NT2/D1 (cell line): ENCODE results near the gene ERC2.

Experiments used
- DNase-seq: peaks from one replicate; pipeline ENCODE4 v3.0.0-alpha.2; 2011; ENCODE audit warnings: low read depth, low spot score
- H3K27me3 ChIP-seq: 2 replicates; pipeline ENCODE4 v1.6.0; 2011; ENCODE audit warnings: mild to moderate bottlenecking; ENCODE audit not compliant: insufficient read length, insufficient read depth
- H3K36me3 ChIP-seq: 2 replicates; pipeline ENCODE4 v1.6.1; 2011; ENCODE audit warnings: mild to moderate bottlenecking, low read length, mixed read lengths; ENCODE audit not compliant: insufficient read depth, insufficient read length
- H3K4me1 ChIP-seq: 2 replicates; pipeline ENCODE4 v1.5.1; 2011; ENCODE audit not compliant: insufficient read depth, insufficient read length
- H3K4me3 ChIP-seq: 2 replicates; pipeline ENCODE4 v1.5.1; 2011; ENCODE audit warnings: low read depth; ENCODE audit not compliant: insufficient read length
- H3K9ac ChIP-seq: 2 replicates; pipeline ENCODE4 v1.6.0; 2011; ENCODE audit warnings: low read depth; ENCODE audit not compliant: insufficient read length
- H3K9me3 ChIP-seq: 2 replicates; pipeline ENCODE4 v1.5.1; 2011; ENCODE audit warnings: mild to moderate bottlenecking, low read length; ENCODE audit not compliant: insufficient read depth
- SUZ12 ChIP-seq: IDR thresholded peaks from 2 replicates; pipeline ENCODE4 v1.6.1; 2011; ENCODE audit not compliant: insufficient read length, insufficient read depth; ENCODE audit errors: extremely low read depth
- YY1 ChIP-seq: IDR thresholded peaks from 2 replicates; pipeline ENCODE4 v1.6.1; 2011; ENCODE audit not compliant: insufficient read length, insufficient read depth
- ZNF274 ChIP-seq: IDR thresholded peaks from 2 replicates; pipeline ENCODE4 v1.6.1; 2011; ENCODE audit warnings: mild to moderate bottlenecking, low read depth, low read length

ERC2 gene

GRCh38 chr3:55877703-55878102 is 590.6 kb downstream of the ERC2 start:
- H3K4me1 ChIP-seq, result no peaks in the 10 kb centered on the region
- H3K27me3 ChIP-seq, result no peaks in the 10 kb centered on the region
- TF ChIP-seq ZNF274 (no peak), SUZ12 (no peak), YY1 (no peak)
- H3K9ac ChIP-seq, result no peak overlapping the region
- H3K9me3 ChIP-seq, result no peaks in the 10 kb centered on the region
- DNase-seq, result no peak
- H3K4me3 ChIP-seq, result no peak overlapping the region
- H3K36me3 ChIP-seq, result no peaks in the 10 kb centered on the region

- no peak for TF ChIP-seq SUZ12
- TF ChIP-seq YY1, result no peak
- TF ChIP-seq ZNF274, result no peak
- H3K36me3 ChIP-seq, result no peaks in the 10 kb centered on the region
- no peaks in the 10 kb centered on the region for H3K4me1 ChIP-seq
- H3K9ac ChIP-seq, result no peak overlapping the region
- DNase-seq, result no peak
- no peaks in the 10 kb centered on the region for H3K9me3 ChIP-seq
- H3K4me3 ChIP-seq, result no peak overlapping the region
- H3K27me3 ChIP-seq, result no peaks in the 10 kb centered on the region
These were observed 591.7 kb downstream of the ERC2 start for GRCh38 chr3:55876560-55876959.

GRCh38 chr3:55875113-55875512 is 593.2 kb downstream of the ERC2 start:
- Histone ChIP-seq H3K9ac (no peak overlapping the region), H3K27me3 (no peaks in the 10 kb centered on the region), H3K4me1 (no peaks in the 10 kb centered on the region), H3K36me3 (no peaks in the 10 kb centered on the region), H3K4me3 (no peak overlapping the region), H3K9me3 (no peaks in the 10 kb centered on the region)
- DNase-seq, result no peak
- no peak for TF ChIP-seq SUZ12
- no peak for TF ChIP-seq ZNF274
- TF ChIP-seq YY1, result no peak

- no peaks in the 10 kb centered on the region for H3K27me3 ChIP-seq
- H3K9ac ChIP-seq, result no peak overlapping the region
- H3K36me3 ChIP-seq, result no peaks in the 10 kb centered on the region
- no peak for TF ChIP-seq SUZ12
- no peak for TF ChIP-seq YY1
- TF ChIP-seq ZNF274, result no peak
- no peak overlapping the region for H3K4me3 ChIP-seq
- no peaks in the 10 kb centered on the region for H3K9me3 ChIP-seq
- H3K4me1 ChIP-seq, result no peaks in the 10 kb centered on the region
- no peak for DNase-seq
These were observed 594.6 kb downstream of the ERC2 start for GRCh38 chr3:55873523-55874254.

GRCh38 chr3:55870594-55870993 is 597.7 kb downstream of the ERC2 start:
- DNase-seq, result no peak
- Histone ChIP-seq H3K27me3 (no peaks in the 10 kb centered on the region), H3K9me3 (no peaks in the 10 kb centered on the region), H3K4me3 (no peak overlapping the region), H3K36me3 (no peaks in the 10 kb centered on the region), H3K4me1 (no peaks in the 10 kb centered on the region), H3K9ac (no peak overlapping the region)
- TF ChIP-seq YY1 (no peak), SUZ12 (no peak), ZNF274 (no peak)

- no peak overlapping the region for H3K4me3 ChIP-seq
- no peak for DNase-seq
- H3K4me1 ChIP-seq, result no peaks in the 10 kb centered on the region
- H3K9me3 ChIP-seq, result no peaks in the 10 kb centered on the region
- no peaks in the 10 kb centered on the region for H3K36me3 ChIP-seq
- no peak for TF ChIP-seq YY1
- TF ChIP-seq ZNF274, result no peak
- TF ChIP-seq SUZ12, result no peak
- H3K9ac ChIP-seq, result no peak overlapping the region
- no peaks in the 10 kb centered on the region for H3K27me3 ChIP-seq
These were observed 599.9 kb downstream of the ERC2 start for GRCh38 chr3:55868347-55868746.

GRCh38 chr3:55863028-55863427 is 605.2 kb downstream of the ERC2 start:
- TF ChIP-seq SUZ12 (no peak), ZNF274 (no peak), YY1 (no peak)
- no peak overlapping the region for H3K4me3 ChIP-seq
- no peaks in the 10 kb centered on the region for H3K9me3 ChIP-seq
- no peak for DNase-seq
- H3K9ac ChIP-seq, result no peak overlapping the region
- H3K27me3 ChIP-seq, result no peaks in the 10 kb centered on the region
- H3K4me1 ChIP-seq, result no peaks in the 10 kb centered on the region
- no peaks in the 10 kb centered on the region for H3K36me3 ChIP-seq
